LoVo (cell line): ENCODE measurements around the gene SELENOI.
"Not testable (repeated sequence)": the region's sequence is repeated elsewhere in the genome, so short reads cannot be mapped to it uniquely, and the experiment has no call there.

Experiments
- DNase-seq: peaks from one replicate; pipeline ENCODE4 v3.0.0-alpha.2; 2016; ENCODE audit warnings: low spot score

SELENOI gene

GRCh38 chr2:26359886-26360473 lies 14.0 kb downstream of the SELENOI start:
- no peak for DNase-seq

GRCh38 chr2:26363323-26363722 lies 17.4 kb downstream of the SELENOI start:
- peak; percentile 34 for DNase-seq

- DNase-seq, result no peak
Measured at GRCh38 chr2:26363958-26364357, 18.0 kb downstream of the SELENOI start.

GRCh38 chr2:26364669-26365068 lies 18.7 kb downstream of the SELENOI start:
- no peak for DNase-seq

GRCh38 chr2:26366957-26367356 lies 21.0 kb downstream of the SELENOI start:
- no peak for DNase-seq

GRCh38 chr2:26369664-26370063 lies 23.7 kb downstream of the SELENOI start:
- not testable (repeated sequence) for DNase-seq

- DNase-seq, result not testable (repeated sequence)
Measured at GRCh38 chr2:26370909-26371308, 25.0 kb downstream of the SELENOI start.

GRCh38 chr2:26376799-26377198 lies 30.9 kb downstream of the SELENOI start:
- no peak for DNase-seq

- DNase-seq, result no peak
Measured at GRCh38 chr2:26380281-26380680, 34.3 kb downstream of the SELENOI start.

- no peak for DNase-seq
Measured at GRCh38 chr2:26382564-26382963, 36.6 kb downstream of the SELENOI start.

- DNase-seq, result no peak
Measured at GRCh38 chr2:26384183-26384582, 38.2 kb downstream of the SELENOI start.

GRCh38 chr2:26384597-26384996 lies 38.7 kb downstream of the SELENOI start:
- no peak for DNase-seq

GRCh38 chr2:26387189-26387588 lies 41.2 kb downstream of the SELENOI start:
- no peak for DNase-seq

- DNase-seq, result no peak
Measured at GRCh38 chr2:26394694-26395093, 48.8 kb downstream of the SELENOI start.

- DNase-seq, result no peak
Measured at GRCh38 chr2:26395394-26395793, 49.5 kb downstream of the SELENOI start.

GRCh38 chr2:26396734-26397298 lies 50.9 kb downstream of the SELENOI start:
- no peak for DNase-seq

GRCh38 chr2:26399771-26400376 lies 53.9 kb downstream of the SELENOI start:
- no peak for DNase-seq

- DNase-seq, result no peak
Measured at GRCh38 chr2:26400723-26401122, 54.8 kb downstream of the SELENOI start.

- no peak for DNase-seq
Measured at GRCh38 chr2:26401739-26402541, 56.0 kb downstream of the SELENOI start, which contains the start of gene DRC1. Gene DRC1, plus strand, starts transcription at chr2:26401920. Its CDS starts 70 bp downstream, at chr2:26401990.

- no peak for DNase-seq
Measured at GRCh38 chr2:26407526-26407925, 61.6 kb downstream of the SELENOI start.

- no peak for DNase-seq
Measured at GRCh38 chr2:26409785-26410184, 63.8 kb downstream of the SELENOI start.

GRCh38 chr2:26410764-26411243 lies 64.9 kb downstream of the SELENOI start:
- no peak for DNase-seq

GRCh38 chr2:26411419-26411818 lies 65.5 kb downstream of the SELENOI start:
- DNase-seq, result no peak
